Mesendoderm (in vitro differentiated cells): Measurements from ENCODE around the gene CLEC14A. TPM values are rescaled to one million over a fixed set of nuclear protein-coding genes. Genes with fewer than 3 reads are reported as not detected.

Experiments
- DNase-seq: peaks from one replicate; pipeline ENCODE4 v3.0.0; 2013
- H2AK5ac ChIP-seq: 2 replicates; pipeline ENCODE4 v1.6.1; 2013; ENCODE audit warnings: low read length, inconsistent platforms
- H2BK120ac ChIP-seq: 2 replicates; pipeline ENCODE4 v1.6.1; 2013; ENCODE audit warnings: low read depth, mild to moderate bottlenecking, low read length, moderate library complexity, mixed read lengths
- H2BK15ac ChIP-seq: replicated peaks from 2 replicates; pipeline ENCODE4 v1.6.1; 2013; ENCODE audit warnings: low read depth, mild to moderate bottlenecking, moderate library complexity
- H2BK5ac ChIP-seq: 2 replicates; pipeline ENCODE4 v1.6.1; 2013; ENCODE audit warnings: low read length, inconsistent platforms
- H3K18ac ChIP-seq: 2 replicates; pipeline ENCODE4 v1.6.1; 2013; ENCODE audit warnings: mild to moderate bottlenecking, low read length, mixed read lengths
- H3K23ac ChIP-seq: one replicate; pipeline ENCODE4 v1.6.1; 2013; ENCODE audit warnings: low read length
- H3K27ac ChIP-seq: 2 replicates; pipeline ENCODE4 v1.5.1; 2013; ENCODE audit warnings: low read depth, mild to moderate bottlenecking, inconsistent platforms, low read length, moderate library complexity
- H3K27me3 ChIP-seq: 2 replicates; pipeline ENCODE4 v1.6.1; 2013; ENCODE audit warnings: low read length, control low read depth, mild to moderate bottlenecking, inconsistent platforms; ENCODE audit not compliant: insufficient read depth, poor library complexity
- H3K36me3 ChIP-seq: 2 replicates; pipeline ENCODE4 v1.6.1; 2013; ENCODE audit warnings: low read length, inconsistent platforms; ENCODE audit not compliant: control insufficient read depth, insufficient read depth
- H3K4ac ChIP-seq: one replicate; pipeline ENCODE4 v1.6.1; 2013; ENCODE audit warnings: low read depth, mild to moderate bottlenecking, low read length, moderate library complexity
- H3K4me1 ChIP-seq: 2 replicates; pipeline ENCODE4 v1.6.1; 2013; ENCODE audit warnings: low read depth, low read length, inconsistent platforms; ENCODE audit not compliant: control insufficient read depth
- H3K4me2 ChIP-seq: 2 replicates; pipeline ENCODE4 v1.6.1; 2013; ENCODE audit warnings: low read length
- H3K4me3 ChIP-seq: 2 replicates; pipeline ENCODE4 v1.5.1; 2013; ENCODE audit warnings: mild to moderate bottlenecking, low read length
- H3K56ac ChIP-seq: one replicate; pipeline ENCODE4 v1.6.1; 2013; ENCODE audit warnings: low read length
- H3K79me1 ChIP-seq: 2 replicates; pipeline ENCODE4 v1.6.1; 2013; ENCODE audit warnings: low read length, inconsistent platforms
- H3K79me2 ChIP-seq: 2 replicates; pipeline ENCODE4 v1.6.1; 2013; ENCODE audit warnings: mild to moderate bottlenecking, low read length; ENCODE audit not compliant: control insufficient read depth, insufficient read depth
- H3K9ac ChIP-seq: 2 replicates; pipeline ENCODE4 v1.6.1; 2013; ENCODE audit warnings: low read length, inconsistent platforms
- H4K5ac ChIP-seq: one replicate; pipeline ENCODE4 v1.6.1; 2013; ENCODE audit warnings: low read length
- H4K8ac ChIP-seq: one replicate; pipeline ENCODE4 v1.6.1; 2013; ENCODE audit warnings: low read depth, mild to moderate bottlenecking, control low read depth, low read length, moderate library complexity
- WGBS: extraction: QIAGEN DNeasy Blood & Tissue Kit; methylation state at CpG from one replicate; pipeline ENCODE4 v1.1.7; 2013; ENCODE audit warnings: low lambda C conversion rate, missing lambda C conversion rate; ENCODE audit not compliant: insufficient coverage; ENCODE audit errors: extremely low coverage; 5-methylcytosine and 5-hydroxymethylcytosine counted together
- polyA plus RNA-seq, 2 experiments: library from polyadenylated mRNA; stranded (reverse); fragments of 200-250 nt; gene quantifications; one replicate each; pipeline ENCODE4 v1.2.3, GENCODE V29; 2013

CLEC14A gene, protein sequence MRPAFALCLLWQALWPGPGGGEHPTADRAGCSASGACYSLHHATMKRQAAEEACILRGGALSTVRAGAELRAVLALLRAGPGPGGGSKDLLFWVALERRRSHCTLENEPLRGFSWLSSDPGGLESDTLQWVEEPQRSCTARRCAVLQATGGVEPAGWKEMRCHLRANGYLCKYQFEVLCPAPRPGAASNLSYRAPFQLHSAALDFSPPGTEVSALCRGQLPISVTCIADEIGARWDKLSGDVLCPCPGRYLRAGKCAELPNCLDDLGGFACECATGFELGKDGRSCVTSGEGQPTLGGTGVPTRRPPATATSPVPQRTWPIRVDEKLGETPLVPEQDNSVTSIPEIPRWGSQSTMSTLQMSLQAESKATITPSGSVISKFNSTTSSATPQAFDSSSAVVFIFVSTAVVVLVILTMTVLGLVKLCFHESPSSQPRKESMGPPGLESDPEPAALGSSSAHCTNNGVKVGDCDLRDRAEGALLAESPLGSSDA
- polyA plus RNA-seq (2013, experiment 1 of 2) = 0.24 TPM
- 0.24 TPM for polyA plus RNA-seq (2013, experiment 2 of 2)

GRCh38 chr14:38255673-38256532 is at the start of gene CLEC14A:
Gene CLEC14A (minus strand): TSS chr14:38256093. CDS start chr14:38256022, 71 bp downstream.
- H3K18ac ChIP-seq = peak within 1 kb of the TSS; percentile 4
- H3K23ac ChIP-seq = peak within 1 kb of the TSS; percentile 92
- H4K5ac ChIP-seq = no peak within 1 kb of the TSS
- no peak within 1 kb of the TSS for H4K8ac ChIP-seq
- peak within 1 kb of the TSS; percentile 19 for H3K4me3 ChIP-seq
- H3K36me3 ChIP-seq = no peaks in the 10 kb centered on the region
- H3K4ac ChIP-seq = no peak within 1 kb of the TSS
- no peak within 1 kb of the TSS for H2AK5ac ChIP-seq
- peak; percentile 59 for DNase-seq
- no peaks in the 10 kb centered on the region for H3K79me1 ChIP-seq
- no peak within 1 kb of the TSS for H2BK120ac ChIP-seq
- peaks cover 4% of the 10 kb centered on the region for H3K4me1 ChIP-seq
- H3K27ac ChIP-seq = no peak within 1 kb of the TSS
- H2BK15ac ChIP-seq = no peak within 1 kb of the TSS
- no peak within 1 kb of the TSS for H2BK5ac ChIP-seq
- peak within 1 kb of the TSS; percentile 38 for H3K4me2 ChIP-seq
- H3K56ac ChIP-seq = peak within 1 kb of the TSS; percentile 83
- peaks cover 15% of the 10 kb centered on the region for H3K27me3 ChIP-seq
- WGBS = no CpG with 5 or more reads among the region's 68 CpGs
- H3K9ac ChIP-seq = peak within 1 kb of the TSS; percentile 62
- no peaks in the 10 kb centered on the region for H3K79me2 ChIP-seq

GRCh38 chr14:38302966-38303365 is 47.1 kb upstream of the CLEC14A start:
- no peak overlapping the region for H3K23ac ChIP-seq
- no peak overlapping the region for H2AK5ac ChIP-seq
- no peak overlapping the region for H3K4me3 ChIP-seq
- no peak overlapping the region for H2BK120ac ChIP-seq
- H3K79me1 ChIP-seq = no peaks in the 10 kb centered on the region
- no peak overlapping the region for H3K4me2 ChIP-seq
- no peak overlapping the region for H3K27ac ChIP-seq
- no peak overlapping the region for H2BK5ac ChIP-seq
- H4K8ac ChIP-seq = no peak overlapping the region
- H3K27me3 ChIP-seq = no peaks in the 10 kb centered on the region
- no peak overlapping the region for H4K5ac ChIP-seq
- H3K9ac ChIP-seq = no peak overlapping the region
- no peak for DNase-seq
- no CpG with 5 or more reads among the region's 1 CpG for WGBS
- no peak overlapping the region for H3K56ac ChIP-seq
- no peak overlapping the region for H3K4ac ChIP-seq
- H3K4me1 ChIP-seq = no peaks in the 10 kb centered on the region
- no peak overlapping the region for H2BK15ac ChIP-seq
- H3K79me2 ChIP-seq = no peaks in the 10 kb centered on the region
- H3K36me3 ChIP-seq = no peaks in the 10 kb centered on the region
- H3K18ac ChIP-seq = no peak overlapping the region

DNA sequence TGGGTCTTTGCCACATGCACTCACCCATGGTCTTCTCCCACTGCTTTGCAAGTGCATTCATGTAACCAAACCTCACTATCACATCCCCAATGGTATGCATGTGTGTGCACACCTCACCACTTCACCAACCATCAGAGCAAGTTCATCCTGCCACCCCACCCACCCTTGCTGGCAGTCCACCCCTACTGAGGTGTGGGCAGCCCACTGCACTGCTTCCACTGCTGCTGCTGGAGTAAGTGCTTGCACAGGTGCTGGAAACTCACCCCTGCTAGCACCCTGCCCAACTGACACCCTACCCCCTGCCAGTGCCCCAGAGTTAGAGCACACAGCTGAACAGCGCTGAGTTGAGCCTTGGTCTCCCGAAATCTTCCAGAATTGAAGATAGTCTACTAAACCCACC is 46.1 kb upstream of the CLEC14A start:
- Histone ChIP-seq H4K8ac (no peak overlapping the region), H3K27me3 (no peaks in the 10 kb centered on the region), H4K5ac (no peak overlapping the region), H3K4me3 (no peak overlapping the region), H2AK5ac (no peak overlapping the region), H3K79me2 (no peaks in the 10 kb centered on the region), H3K4me2 (no peak overlapping the region), H3K4me1 (no peaks in the 10 kb centered on the region), H2BK120ac (no peak overlapping the region), H3K9ac (no peak overlapping the region), H3K4ac (no peak overlapping the region), H2BK5ac (no peak overlapping the region), H3K36me3 (no peaks in the 10 kb centered on the region), H3K27ac (no peak overlapping the region), H2BK15ac (no peak overlapping the region), H3K56ac (no peak overlapping the region), H3K18ac (no peak overlapping the region), H3K79me1 (no peaks in the 10 kb centered on the region), H3K23ac (no peak overlapping the region)
- WGBS = no CpG with 5 or more reads among the region's 2 CpGs
- DNase-seq = no peak

DNA sequence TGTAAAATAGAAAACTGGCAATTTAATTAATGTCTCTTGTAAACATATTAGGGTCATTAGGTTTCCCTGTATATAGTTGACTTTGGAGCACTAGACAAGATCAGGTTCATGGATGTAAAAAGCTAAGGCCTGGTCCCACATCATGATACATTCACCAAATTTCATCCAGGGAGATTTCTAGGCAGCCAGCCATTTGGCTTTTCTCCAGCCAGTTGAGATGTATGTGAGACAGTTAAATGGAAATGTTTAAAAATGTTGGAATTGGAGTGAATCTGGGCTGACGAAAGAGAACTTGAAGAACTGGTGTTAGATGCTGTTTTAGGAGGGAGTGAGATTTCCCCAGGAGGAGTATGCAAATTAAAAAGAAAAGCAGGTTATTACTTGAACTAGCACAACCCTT is 41.8 kb upstream of the CLEC14A start:
- Histone ChIP-seq H3K79me1 (no peaks in the 10 kb centered on the region), H3K4me3 (no peak overlapping the region), H3K27ac (no peak overlapping the region), H3K9ac (no peak overlapping the region), H3K4ac (no peak overlapping the region), H3K18ac (no peak overlapping the region), H2BK5ac (no peak overlapping the region), H2AK5ac (no peak overlapping the region), H2BK120ac (no peak overlapping the region), H3K27me3 (no peaks in the 10 kb centered on the region), H3K56ac (no peak overlapping the region), H3K4me2 (no peak overlapping the region), H3K4me1 (no peaks in the 10 kb centered on the region), H3K36me3 (no peaks in the 10 kb centered on the region), H3K23ac (no peak overlapping the region), H2BK15ac (no peak overlapping the region), H4K5ac (no peak overlapping the region), H3K79me2 (no peaks in the 10 kb centered on the region), H4K8ac (no peak overlapping the region)
- DNase-seq = no peak
- WGBS = no CpG with 5 or more reads among the region's 1 CpG

DNA sequence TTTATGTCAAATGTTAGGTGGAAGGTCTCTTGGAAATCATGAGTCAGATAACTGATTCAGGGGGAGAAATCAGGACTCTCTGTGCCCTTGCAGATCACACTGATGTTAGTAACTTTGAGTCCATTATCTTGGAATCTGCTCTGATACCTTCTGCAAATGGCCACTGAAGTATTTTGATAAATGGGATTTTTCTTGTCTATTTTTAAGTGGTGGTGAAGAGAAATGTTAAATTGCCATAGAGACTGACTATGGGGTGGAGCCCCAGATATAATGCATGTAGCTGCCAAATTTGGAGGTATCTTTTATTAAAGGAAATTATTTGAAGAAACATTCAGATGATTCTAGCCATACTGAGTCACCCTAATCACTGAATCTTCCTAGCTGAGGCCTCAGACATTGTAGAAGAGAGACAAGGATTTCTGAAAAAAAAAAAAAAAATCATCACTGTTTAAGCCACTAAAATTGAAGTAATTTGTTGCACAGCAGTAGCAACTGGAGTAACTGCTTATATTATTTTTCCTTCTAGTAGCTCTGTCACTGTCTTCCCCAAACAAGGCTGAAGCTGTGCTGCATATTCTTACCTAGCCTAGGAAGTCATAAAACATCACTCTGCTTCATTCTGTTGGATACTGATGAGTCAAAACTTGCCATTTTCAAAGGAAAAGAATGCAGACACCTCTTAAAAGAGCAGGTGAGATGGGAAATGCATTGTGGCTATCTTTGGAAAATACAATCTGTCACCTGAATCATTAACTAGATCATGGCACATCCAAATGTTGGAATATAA is 36.0 kb upstream of the CLEC14A start:
- no peak overlapping the region for H3K23ac ChIP-seq
- H3K9ac ChIP-seq = no peak overlapping the region
- no peak overlapping the region for H4K5ac ChIP-seq
- no peak overlapping the region for H3K4me2 ChIP-seq
- no peak overlapping the region for H2BK15ac ChIP-seq
- no peak overlapping the region for H3K4me3 ChIP-seq
- no peak overlapping the region for H3K18ac ChIP-seq
- H3K56ac ChIP-seq = no peak overlapping the region
- H3K79me2 ChIP-seq = no peaks in the 10 kb centered on the region
- H3K27ac ChIP-seq = no peak overlapping the region
- H3K4ac ChIP-seq = no peak overlapping the region
- H4K8ac ChIP-seq = no peak overlapping the region
- no peaks in the 10 kb centered on the region for H3K27me3 ChIP-seq
- H3K4me1 ChIP-seq = no peaks in the 10 kb centered on the region
- no peaks in the 10 kb centered on the region for H3K79me1 ChIP-seq
- H2BK120ac ChIP-seq = no peak overlapping the region
- H2BK5ac ChIP-seq = no peak overlapping the region
- no peak for DNase-seq
- H2AK5ac ChIP-seq = no peak overlapping the region
- no peaks in the 10 kb centered on the region for H3K36me3 ChIP-seq
